ENCODE measurements around the gene NDUFS1. TPM values are rescaled to one million over a fixed set of nuclear protein-coding genes. Genes with fewer than 3 reads are reported as not detected.
A peak's percentile ranks its signal among the peaks of the same experiment; 100 is the strongest.
"Not testable (repeated sequence)": the region's sequence is repeated elsewhere in the genome, so short reads cannot be mapped to it uniquely, and the experiment has no call there.

The NDUFS1 gene
- polyA plus RNA-seq (2013, experiment 1 of 2; ENCODE audit: insufficient read length) = 61.6 TPM
- polyA plus RNA-seq (2013, experiment 2 of 2; ENCODE audit: insufficient read length) = 51.3 TPM

DNA sequence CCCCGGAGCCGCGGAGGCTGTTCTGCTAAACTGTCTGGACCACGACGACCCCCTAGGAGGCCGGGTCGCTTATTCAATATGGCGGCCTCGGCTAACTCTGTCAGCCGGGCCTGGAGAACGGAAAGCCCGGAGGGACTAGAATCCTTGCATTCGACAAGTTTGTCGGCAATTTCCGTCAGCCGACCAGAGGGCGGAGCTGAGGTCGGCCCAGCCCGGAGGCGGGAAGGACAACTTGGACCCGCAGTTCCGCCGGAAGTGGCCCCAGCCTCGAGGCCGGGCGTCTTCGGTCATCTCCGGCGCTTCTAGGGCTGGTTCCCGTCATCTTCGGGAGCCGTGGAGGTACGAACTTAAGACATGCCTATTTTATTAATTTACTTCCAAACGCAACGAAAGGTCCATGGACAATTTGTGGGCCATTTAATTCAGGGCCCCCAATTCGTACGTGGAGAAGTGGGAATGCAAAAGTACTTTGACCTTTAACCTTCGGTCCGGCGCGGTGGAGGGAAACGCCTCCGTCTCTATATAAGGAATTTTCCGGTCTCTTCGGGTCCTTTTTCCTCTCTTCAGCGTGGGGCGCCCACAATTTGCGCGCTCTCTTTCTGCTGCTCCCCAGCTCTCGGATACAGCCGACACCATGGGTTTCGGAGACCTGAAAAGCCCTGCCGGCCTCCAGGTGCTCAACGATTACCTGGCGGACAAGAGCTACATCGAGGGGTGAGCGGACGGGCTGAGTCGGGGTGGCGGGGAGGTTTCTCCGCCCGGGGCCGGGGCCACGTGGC is at the start of gene NDUFS1, which contains the start of gene EEF1B2:
Gene NDUFS1 (minus strand): TSS at position 99 of the 779 bp plus-strand sequence. CDS start 5,766 bp downstream, outside the sequence.
Gene EEF1B2 (plus strand): TSS at position 550 of the 779 bp plus-strand sequence. CDS start 85 bp downstream, at position 635.
- peak; percentile 98 for DNase-seq

DNA sequence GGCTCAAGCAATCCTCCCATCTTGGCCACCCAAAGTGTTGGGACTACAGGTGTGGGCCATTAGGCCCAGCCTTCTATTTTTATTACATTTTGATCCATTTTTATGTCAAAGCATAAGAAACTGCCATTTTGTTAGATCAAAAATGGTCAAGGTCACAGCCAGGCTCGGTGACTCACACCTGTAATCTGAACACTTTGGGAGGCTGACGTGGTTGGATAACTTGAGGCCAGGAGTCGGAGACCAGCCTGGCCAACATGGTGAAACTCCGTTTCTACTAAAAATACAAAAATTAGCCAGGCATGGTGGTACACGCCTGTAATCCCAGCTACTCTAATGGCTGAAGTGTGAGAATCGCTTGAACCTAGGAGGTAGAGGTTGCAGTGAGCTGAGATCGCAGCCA is 49.7 kb upstream of the NDUFS1 start:
- no peak for DNase-seq

DNA sequence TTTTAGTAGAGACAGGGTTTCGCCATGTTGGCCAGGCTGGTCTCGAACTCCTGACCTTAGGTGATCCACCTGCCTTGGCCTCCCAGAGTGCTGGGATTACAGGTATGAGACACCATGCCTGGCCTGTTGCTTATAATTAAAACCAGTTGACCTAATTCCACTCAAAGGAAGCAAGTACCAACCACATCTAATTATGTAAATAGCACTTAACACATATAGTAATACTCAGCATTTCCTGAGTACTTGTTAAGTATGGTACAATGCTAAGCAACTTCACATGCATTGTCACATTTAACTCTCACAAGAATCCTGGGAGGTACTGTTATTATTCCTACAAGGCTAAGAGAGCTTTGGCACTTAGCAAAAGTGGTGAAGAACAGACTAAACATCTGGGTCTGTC is 48.1 kb upstream of the NDUFS1 start:
- not testable (repeated sequence) for DNase-seq

DNA sequence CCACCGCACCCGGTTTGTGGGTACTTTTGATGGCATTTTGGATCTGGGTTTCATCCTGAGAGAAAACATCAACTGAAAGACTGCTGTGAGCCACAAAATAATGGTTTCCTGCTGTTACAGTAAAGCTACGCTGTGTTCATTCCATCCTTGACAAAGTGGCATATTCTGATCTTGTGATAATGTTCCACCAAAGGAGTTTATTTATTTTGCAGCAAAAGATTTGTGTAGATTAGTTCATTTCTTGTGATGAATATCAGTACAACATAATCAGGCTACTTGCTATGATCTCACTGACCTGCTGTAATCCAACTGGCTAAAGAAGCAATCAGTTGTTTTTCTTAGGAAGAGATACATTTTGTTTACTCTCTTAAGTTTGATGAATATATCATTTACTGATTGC is 45.5 kb upstream of the NDUFS1 start:
- DNase-seq = no peak

DNA sequence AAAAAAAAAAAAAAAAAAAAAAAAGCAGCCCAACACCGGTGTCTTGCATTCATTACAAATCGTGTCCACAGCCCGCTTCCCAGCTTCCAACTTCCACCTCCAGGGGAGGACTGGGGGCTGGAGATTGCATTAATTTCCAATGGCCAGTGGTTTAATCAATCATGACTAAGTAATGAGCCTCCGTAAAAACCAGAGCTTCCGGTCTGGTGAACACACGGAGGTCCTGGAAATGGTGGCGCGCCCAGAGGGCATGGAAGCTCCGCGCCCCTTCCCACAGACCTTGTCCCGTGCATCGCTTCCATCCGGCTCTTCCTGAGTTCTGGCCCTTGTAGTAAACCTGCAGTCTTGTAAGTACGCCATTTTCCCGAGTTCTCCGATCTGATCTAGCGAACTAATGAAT is 44.1 kb upstream of the NDUFS1 start:
- DNase-seq = no peak

DNA sequence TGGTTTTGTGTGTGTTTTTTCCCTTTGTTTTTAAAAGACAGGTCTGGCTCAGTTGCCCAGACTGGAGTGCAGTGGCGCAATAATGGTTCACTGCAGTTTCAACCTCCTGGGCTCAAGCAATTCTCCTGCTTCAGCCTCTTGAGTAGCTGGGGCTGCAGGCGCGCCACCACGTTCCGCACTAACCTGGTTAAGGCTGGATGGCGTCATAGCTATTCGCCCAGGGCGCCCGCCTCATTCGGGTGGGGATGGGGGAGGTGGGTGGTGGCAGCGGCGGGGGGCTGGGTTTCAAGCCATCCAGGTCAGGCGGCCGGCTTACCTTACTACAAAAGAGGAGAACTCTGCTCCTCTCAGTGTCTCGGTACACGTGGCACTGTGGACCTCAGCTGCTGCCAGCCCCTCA is 43.2 kb upstream of the NDUFS1 start:
- DNase-seq = no peak

DNA sequence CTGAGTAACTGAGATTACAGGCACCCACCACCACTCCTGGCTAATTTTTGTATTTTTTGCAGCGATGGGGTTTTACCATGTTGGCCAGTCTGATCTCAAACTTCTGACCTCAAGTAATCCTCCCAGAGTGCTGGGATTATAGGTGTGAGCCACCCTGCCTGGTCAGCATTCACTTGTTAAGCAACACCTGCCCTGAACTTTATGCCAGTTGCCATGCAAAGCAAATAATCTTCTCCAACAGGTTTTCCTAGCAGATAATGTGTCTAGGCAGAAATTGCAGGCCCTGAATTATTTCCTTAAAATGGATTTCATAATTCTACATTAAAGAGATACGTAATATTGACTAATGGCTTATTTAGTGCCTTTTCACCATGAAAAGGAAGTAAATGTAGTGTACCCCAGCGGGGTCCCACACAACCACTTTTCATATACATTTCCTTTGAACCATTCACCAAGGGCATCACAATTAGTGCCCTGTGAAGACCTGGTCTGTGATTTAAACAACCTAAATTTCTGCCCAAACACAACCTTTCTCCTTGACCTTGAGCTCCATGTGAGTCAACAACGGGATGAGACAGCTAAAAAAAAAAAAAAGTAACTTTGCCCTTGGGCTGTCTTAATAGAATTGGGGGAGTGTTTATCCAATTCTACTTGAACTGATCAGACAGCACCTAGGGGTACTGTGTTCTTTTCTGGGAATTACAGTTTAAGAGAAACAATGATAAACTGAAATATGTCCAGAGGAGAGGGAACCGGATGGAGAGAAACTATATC is 42.0 kb upstream of the NDUFS1 start:
- DNase-seq = no peak

DNA sequence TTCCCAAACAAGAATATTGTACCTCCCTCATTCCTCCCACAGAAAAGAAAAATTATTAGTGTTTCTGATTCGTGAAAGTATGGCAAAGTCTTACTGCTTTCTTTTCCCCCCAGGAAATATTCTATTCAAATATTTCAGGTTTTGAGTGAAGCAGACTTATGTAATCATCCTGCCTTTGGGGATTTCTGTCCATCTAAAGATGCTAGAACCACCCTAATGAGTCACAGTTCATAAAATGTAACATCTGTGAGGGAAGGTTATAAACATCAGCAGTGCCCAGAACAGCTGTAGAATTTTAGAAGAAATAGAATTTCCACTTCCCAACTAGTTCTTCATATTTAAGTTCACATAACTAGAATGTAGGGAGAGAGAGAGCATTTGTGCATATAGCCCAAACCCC is 39.4 kb upstream of the NDUFS1 start:
- peak; percentile 9 for DNase-seq

DNA sequence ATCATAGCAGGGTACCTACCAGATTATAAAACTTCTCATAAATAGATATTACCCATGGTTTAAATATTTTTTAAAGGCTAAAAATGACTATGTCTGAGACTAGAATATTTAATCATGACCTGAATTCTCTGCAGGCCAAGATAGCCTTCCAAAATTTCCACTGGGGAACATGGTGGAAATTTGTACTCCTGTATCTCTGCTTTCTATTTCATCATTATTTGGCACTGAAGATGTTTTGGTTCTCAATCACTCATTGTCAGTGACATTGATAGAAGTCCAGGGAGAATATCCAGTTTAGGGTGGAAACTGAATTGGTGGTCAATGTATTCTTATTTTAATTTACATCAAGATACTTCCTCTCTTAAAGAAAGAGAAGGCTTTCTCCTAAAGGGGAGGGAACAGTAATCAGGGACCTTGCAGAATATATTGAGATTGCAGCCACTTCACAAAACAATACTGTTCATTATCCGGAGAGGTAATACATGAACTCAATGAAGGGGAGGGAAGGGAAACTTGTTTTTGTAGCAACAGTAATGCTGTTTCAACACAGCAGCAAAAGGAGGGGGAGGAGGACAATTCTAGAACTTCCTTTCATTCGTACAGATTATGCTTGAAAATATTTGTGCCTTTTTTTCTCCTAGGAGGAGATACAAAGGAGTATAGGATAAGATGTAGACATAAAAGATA is 34.6 kb upstream of the NDUFS1 start:
- no peak for DNase-seq

DNA sequence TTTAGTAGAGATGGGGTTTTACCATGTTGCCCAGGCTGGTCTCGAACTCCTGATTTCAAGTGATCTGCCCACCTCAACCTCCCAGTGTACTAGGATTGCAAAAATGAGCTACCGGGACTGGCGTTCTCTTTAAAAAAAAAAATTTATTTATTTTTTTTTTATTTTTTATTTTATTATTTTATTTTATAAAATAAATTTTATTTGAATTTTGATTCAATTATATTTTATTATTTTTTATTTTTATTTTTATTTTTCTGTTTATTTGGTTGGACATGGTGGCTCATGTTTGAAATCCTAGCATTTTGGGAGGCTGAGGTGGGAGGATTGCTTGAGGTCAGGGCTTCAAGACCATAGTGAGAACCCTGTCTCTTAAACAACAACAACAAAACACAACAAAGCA is 32.9 kb upstream of the NDUFS1 start:
- DNase-seq = no peak

DNA sequence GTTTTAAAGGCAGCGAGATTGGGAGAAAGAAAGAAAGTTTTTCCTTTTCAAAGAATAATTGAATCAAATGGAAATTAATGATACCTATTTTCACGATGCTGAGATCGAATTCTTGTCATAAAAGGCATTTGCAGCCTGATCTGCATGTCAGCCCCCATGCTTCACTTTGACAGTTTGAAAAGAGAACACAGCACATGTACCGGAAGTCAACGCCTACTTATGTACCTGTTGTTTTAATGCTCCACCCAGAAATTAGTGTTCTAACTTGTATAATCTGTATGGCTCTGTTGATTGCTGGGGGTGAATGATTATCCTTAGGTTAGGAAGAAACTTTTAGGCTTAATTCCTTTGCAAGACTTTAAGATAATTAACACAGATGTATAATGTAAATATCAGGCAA is 31.4 kb upstream of the NDUFS1 start:
- DNase-seq = no peak

DNA sequence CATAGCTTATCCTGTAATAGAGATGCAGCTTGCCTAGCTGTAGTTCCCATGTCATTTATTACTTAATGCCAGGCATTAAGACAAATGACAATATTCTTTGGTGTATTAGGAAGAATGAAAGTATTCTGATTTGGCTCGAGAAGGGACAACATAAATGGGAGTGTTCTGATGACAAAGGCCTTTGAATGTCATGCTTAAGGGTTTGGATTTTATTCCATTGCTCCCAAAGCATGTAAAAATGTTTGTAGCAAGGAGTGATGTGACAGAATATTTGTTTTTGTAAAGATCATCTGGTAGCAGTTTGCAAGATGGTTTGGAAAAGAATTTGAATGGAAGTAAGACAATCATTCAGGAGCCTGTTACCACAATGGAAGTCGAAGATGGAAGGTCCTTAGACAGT is 30.9 kb upstream of the NDUFS1 start:
- DNase-seq = no peak

DNA sequence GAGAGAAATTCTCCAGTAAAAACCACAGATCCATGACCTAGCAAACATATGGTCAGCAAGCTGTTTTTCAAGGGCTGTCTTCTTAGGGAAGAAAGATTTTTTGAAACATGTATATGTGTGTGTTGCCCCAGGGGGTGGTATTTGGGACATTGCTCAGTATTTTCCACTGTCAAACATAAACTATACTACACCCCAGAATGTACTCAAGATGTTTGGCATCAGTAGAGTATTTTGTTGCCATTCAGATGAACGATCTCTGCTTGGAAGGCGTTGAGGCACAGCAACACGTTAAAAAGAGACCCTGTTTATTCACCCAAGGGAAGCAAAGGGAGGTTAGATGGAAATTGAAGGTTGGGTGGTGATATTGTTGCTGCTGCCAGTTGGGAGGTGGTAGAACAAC is 30.4 kb upstream of the NDUFS1 start:
- DNase-seq = no peak

DNA sequence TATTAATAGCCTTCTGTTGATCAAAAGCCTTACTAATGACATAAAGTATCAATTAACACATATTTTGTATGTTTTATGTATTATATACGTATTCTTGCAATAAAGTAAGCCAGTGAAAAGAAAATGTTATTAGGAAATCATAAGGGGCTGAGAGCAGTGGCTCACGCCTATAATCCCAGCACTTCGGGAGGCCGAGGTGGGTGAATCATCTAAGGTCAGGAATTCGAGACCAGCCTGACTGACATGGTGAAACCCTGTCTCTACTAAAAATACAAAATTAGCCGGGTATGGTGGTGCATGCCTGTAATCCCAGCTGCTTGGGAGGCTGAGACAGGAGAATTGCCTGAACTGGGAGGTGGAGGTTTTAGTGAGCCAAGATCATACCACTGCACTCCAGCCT is 22.3 kb upstream of the NDUFS1 start:
- peak; percentile 12 for DNase-seq

DNA sequence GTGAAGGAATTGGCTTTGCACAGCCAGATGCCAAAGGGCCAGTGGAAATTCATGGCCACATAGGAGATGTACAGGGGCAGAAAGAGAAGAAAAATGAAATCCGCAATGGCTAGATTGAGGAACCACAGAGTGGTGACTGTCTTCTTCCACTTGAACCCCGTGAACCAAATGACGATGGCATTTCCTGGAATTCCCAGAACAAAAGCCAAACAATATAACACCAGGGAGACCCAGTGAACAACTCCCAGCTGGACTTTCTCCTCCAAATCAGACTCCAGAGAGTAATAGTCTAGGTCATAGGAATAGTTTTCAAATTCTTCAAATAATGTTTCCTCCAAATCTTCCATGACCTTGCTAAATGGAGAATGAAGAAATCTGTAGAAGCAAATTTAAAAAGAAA is 17.7 kb upstream of the NDUFS1 start:
- DNase-seq = no peak

DNA sequence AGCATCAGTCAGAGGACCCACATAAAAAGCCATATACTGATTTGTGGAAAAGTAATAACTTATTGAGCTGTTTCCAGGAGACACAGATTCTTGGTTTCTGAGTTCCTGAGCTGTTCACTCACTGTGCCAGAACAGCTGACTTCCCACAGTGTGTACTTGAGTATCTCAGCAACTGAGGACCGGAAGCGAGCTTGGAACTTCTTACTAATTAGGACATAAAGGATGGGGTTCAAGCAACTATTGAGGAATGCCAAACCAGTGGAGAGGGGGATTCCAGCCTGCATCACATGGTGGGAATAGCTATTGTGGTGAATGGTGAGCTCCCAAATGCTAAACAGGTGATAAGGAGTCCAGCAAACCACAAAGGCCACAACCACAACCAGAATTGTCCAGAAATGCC is 16.9 kb upstream of the NDUFS1 start:
- DNase-seq = no peak

DNA sequence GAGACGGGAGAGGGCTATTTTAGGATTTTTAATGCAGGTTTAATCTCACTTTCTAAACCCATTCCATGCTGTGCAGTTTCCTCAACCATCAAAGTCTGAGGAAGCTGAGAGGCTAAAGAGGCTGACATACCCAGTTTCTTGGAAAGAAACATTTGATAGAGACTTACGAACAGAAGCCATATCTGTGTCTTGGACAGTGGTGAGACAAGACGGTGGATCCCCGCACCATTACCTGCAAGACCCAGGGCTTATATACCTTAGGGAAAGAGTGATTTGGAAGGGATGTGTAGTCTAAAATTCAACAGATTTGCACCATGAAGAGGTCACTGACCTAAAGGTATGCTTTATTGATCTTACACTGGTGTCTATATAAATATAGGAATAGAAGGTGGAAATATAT is 13.9 kb upstream of the NDUFS1 start:
- DNase-seq = no peak

DNA sequence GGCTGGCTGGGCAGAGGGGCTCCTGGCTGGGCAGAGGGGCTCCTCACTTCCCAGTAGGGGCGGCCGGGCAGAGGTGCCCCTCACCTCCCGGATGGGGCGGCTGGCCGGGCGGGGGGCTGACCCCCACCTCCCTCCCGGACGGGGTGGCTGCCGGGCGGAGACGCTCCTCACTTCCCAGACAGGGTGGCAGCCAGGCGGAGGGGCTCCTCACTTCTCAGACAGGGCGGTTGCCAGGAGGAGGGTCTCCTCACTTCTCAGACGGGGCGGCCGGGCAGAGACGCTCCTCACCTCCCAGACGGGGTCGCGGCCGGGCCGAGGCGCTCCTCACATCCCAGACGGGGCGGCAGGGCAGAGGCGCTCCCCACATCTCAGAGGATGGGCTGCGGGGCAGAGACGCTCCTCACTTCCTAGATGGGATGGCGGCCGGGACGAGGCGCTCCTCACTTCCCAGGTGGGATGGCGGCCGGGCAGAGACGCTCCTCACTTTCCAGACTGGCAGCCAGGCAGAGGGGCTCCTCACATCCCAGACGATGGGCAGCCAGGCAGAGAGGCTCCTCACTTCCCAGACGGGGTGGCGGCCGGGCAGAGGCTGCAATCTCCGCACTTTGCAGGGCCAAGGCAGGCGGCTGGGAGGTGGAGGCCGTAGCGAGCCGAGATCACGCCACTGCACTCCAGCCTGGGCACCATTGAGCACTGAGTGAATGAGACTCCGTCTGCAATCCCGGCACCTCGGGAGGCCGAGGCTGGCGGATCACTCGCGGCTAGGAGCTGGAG is 12.6 kb upstream of the NDUFS1 start:
- DNase-seq = not testable (repeated sequence)

DNA sequence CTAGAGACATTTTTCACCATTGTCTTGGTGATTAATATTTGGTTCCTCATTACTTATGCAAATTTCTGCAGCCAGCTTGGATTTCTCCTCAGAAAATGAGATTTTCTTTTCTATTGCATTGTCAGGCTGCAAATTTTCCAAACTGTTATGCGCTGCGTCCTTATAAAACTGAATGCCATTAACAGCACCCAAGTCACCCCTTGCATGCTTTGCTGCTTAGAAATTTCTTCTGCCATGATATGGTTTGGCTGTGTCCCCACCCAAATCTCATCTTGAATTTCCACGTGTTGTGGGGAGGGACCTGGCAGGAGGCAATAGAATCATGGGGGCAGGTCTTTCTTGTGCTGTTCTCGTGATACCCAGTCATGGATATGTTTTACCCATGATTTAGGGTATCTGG is 9.0 kb upstream of the NDUFS1 start:
- DNase-seq = not testable (repeated sequence)

DNA sequence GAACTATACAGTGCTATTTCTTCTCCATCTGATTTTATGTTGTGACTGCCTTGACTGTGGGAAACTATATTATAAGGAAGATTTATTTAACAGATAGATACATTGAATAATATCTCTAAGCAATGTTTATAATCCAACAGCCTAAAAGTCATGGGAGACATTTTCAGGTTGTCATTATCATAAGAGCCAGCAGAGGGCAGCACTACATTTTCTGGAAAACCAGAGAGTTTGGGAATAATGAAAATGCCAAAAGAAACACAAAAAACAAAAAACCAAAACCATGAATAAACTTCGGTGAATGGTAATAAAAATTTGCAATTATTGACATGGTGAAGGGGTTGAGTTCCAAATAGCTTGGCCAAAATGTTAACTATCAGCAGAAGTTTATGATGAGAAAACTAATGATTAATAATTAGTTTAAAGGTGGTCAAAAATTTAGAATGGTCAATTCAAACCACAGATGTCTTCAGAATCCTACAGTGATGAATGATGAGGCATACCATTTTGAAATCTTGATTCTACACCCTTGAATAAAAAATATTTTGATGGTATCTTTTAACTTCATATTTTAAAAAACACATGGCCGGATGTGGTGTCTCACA is 5.1 kb upstream of the NDUFS1 start:
- DNase-seq = peak; percentile 46

DNA sequence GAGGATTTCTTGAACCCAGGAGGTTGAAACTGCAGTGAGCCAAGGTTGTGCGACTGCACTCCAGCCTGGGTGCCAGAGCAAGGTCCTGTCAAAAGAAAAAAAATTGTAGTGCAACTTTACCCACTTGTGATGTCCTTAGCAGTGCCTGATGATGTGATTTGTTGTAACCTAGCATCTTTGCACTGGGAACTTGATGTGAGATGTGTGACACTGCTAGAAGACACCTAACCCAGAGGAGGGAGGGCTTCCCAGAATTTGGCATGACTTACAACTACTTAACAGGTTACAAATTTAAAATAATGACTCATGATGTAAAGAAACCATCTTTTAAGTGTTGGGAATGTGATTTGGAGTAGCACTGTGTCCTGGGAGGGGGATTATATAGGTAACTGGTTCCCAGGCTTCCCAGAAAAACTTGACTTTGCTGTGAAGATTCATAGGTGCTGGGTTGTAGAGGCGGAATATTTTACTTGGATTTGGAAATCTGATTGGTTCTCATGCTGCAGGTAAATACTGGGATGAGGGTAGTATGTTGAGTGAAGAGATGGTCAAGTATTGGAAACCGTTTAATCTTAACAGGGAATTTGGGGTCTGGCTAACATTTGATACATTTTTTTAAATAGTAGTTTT is 4.1 kb upstream of the NDUFS1 start:
- DNase-seq = no peak
